Endodermal cell (in vitro differentiated cells): ENCODE results near the gene ANKS1B. TPM values are rescaled to one million over a fixed set of nuclear protein-coding genes. Genes with fewer than 3 reads are reported as not detected.

ENCODE experiments used
- DNase-seq: peaks from one replicate; pipeline ENCODE4 v3.0.0-alpha.2; 2017
- H3K27ac ChIP-seq: 2 replicates; pipeline ENCODE4 v1.5.1; 2013; ENCODE audit warnings: mild to moderate bottlenecking, low read depth, low read length, moderate library complexity
- H3K27me3 ChIP-seq: 2 replicates; pipeline ENCODE4 v1.6.1; 2013; ENCODE audit warnings: mild to moderate bottlenecking, low read length, moderate library complexity; ENCODE audit not compliant: insufficient read depth, control insufficient read depth, poor library complexity, severe bottlenecking
- H3K36me3 ChIP-seq: 2 replicates; pipeline ENCODE4 v1.7.0; 2013; ENCODE audit warnings: mild to moderate bottlenecking, low read length, moderate library complexity; ENCODE audit not compliant: control insufficient read depth, insufficient read depth
- H3K4me1 ChIP-seq: one replicate; pipeline ENCODE4 v1.7.0; 2013; ENCODE audit warnings: low read length; ENCODE audit not compliant: control insufficient read depth, insufficient read depth
- H3K4me3 ChIP-seq: 2 replicates; pipeline ENCODE4 v1.5.1; 2013; ENCODE audit warnings: mild to moderate bottlenecking, low read length, moderate library complexity
- H3K9ac ChIP-seq: 2 replicates; pipeline ENCODE4 v1.6.1; 2013; ENCODE audit warnings: mild to moderate bottlenecking, low read length, moderate library complexity; ENCODE audit not compliant: poor library complexity, severe bottlenecking; ENCODE audit errors: extremely low read depth
- H3K9me3 ChIP-seq: 2 replicates; pipeline ENCODE4 v1.6.1; 2013; ENCODE audit warnings: mild to moderate bottlenecking, low read length, moderate library complexity; ENCODE audit not compliant: control insufficient read depth
- H3K27ac Mint-ChIP-seq: 2 replicates; pipeline ENCODE4 v1.8.0; 2020; ENCODE audit warnings: mixed read lengths
- H3K27me3 Mint-ChIP-seq: 2 replicates; pipeline ENCODE4 v1.8.0; 2021; ENCODE audit warnings: mild to moderate bottlenecking, mixed read lengths; ENCODE audit not compliant: insufficient read depth
- H3K36me3 Mint-ChIP-seq: 2 replicates; pipeline ENCODE4 v1.8.0; 2020; ENCODE audit warnings: low read depth, mixed read lengths
- H3K4me1 Mint-ChIP-seq: 2 replicates; pipeline ENCODE4 v1.8.0; 2020; ENCODE audit warnings: mixed read lengths
- H3K4me3 Mint-ChIP-seq: 2 replicates; pipeline ENCODE4 v1.8.0; 2020; ENCODE audit warnings: mild to moderate bottlenecking, moderate library complexity, mixed read lengths
- H3K9me3 Mint-ChIP-seq: 2 replicates; pipeline ENCODE4 v1.8.0; 2020; ENCODE audit warnings: mild to moderate bottlenecking, mixed read lengths
- WGBS, 2 experiments: methylation state at CpG; one replicate each; pipeline versions ENCODE4 v1.1.5 to v1.1.7; 2013; ENCODE audit warnings: missing lambda C conversion rate in 2 of 2, mixed read lengths in 1 of 2; ENCODE audit not compliant: insufficient coverage in 1 of 2, insufficient read length in 1 of 2; 5-methylcytosine and 5-hydroxymethylcytosine counted together
- total RNA-seq, 2 donors: library from RNA; stranded (reverse); fragmentation: NEBNext Ultra II Directional in 1 of 2; extraction: Animal tissue kit (Norgen Biotek cat#: 25700) in 1 of 2; gene quantifications; 2 replicates in 1 of 2; 3 replicates in 1 of 2; pipeline ENCODE4 v1.2.1, GENCODE V29; 2021
- TF ChIP-seq, protein P1 (sequence below): fragments of 200-600 bp; sonication (generic); conservative IDR thresholded peaks from 2 replicates; pipeline ENCODE4 v1.5.0; 2021; ENCODE audit warnings: antibody characterized with exemption, mild to moderate bottlenecking

Gene ANKS1B
- total RNA-seq, 2 donors from 2014 or later = 28.5 to 65.8 TPM

GRCh38 chr12:98916106-98916505 is 1068.6 kb downstream of the ANKS1B start:
- no peaks in the 10 kb centered on the region for H3K9me3 ChIP-seq
- H3K36me3 ChIP-seq = no peaks in the 10 kb centered on the region
- Mint-ChIP-seq H3K4me1 (peaks cover 10% of the 10 kb centered on the region), H3K9me3 (no peaks in the 10 kb centered on the region), H3K27ac (no peak overlapping the region), H3K27me3 (no peaks in the 10 kb centered on the region), H3K36me3 (no peaks in the 10 kb centered on the region), H3K4me3 (no peak overlapping the region)
- H3K4me1 ChIP-seq = peaks cover 18% of the 10 kb centered on the region
- H3K4me3 ChIP-seq = no peak overlapping the region
- H3K27ac ChIP-seq = no peak overlapping the region
- H3K27me3 ChIP-seq = no peaks in the 10 kb centered on the region
- no peak overlapping the region for H3K9ac ChIP-seq
- DNase-seq = no peak
- WGBS, 2 experiments = 88 to 100% methylated on average over 3 to 5 of the region's 5 CpGs
- TF ChIP-seq, protein P1, sequence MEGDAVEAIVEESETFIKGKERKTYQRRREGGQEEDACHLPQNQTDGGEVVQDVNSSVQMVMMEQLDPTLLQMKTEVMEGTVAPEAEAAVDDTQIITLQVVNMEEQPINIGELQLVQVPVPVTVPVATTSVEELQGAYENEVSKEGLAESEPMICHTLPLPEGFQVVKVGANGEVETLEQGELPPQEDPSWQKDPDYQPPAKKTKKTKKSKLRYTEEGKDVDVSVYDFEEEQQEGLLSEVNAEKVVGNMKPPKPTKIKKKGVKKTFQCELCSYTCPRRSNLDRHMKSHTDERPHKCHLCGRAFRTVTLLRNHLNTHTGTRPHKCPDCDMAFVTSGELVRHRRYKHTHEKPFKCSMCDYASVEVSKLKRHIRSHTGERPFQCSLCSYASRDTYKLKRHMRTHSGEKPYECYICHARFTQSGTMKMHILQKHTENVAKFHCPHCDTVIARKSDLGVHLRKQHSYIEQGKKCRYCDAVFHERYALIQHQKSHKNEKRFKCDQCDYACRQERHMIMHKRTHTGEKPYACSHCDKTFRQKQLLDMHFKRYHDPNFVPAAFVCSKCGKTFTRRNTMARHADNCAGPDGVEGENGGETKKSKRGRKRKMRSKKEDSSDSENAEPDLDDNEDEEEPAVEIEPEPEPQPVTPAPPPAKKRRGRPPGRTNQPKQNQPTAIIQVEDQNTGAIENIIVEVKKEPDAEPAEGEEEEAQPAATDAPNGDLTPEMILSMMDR = no peak

- Mint-ChIP-seq H3K27me3 (no peaks in the 10 kb centered on the region), H3K9me3 (no peaks in the 10 kb centered on the region), H3K4me1 (peaks cover 17% of the 10 kb centered on the region), H3K27ac (no peak overlapping the region), H3K4me3 (no peak overlapping the region), H3K36me3 (no peaks in the 10 kb centered on the region)
- Histone ChIP-seq H3K9me3 (no peaks in the 10 kb centered on the region), H3K4me1 (peaks cover 18% of the 10 kb centered on the region), H3K4me3 (no peak overlapping the region), H3K27ac (no peak overlapping the region), H3K36me3 (no peaks in the 10 kb centered on the region), H3K9ac (no peak overlapping the region), H3K27me3 (no peaks in the 10 kb centered on the region)
- DNase-seq = no peak
- TF ChIP-seq, protein P1 = no peak
- 68 to 92% methylated on average over 2 to 4 of the region's 4 CpGs for WGBS, 2 experiments
Observed at GRCh38 chr12:98912401-98912974, 1072.2 kb downstream of the ANKS1B start.

DNA sequence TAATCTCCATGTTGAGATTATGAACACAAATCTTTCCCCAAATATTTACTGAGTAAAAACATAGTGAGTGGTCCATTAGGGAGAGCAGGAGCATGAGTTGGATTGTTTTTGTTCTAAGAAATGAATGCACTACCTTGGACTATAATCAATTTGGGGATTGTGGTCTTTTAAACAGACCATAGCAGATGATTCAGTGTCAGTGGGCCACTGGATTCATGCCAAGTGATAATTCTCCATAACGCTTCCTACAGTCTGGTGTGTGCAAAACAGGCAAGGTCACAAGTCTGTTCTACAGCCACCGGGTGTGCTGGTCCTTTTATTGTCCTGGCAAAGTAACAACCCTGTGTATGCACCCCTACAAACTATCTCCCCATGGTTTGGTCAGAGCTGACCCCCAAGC is 1073.3 kb downstream of the ANKS1B start:
- no peaks in the 10 kb centered on the region for H3K36me3 ChIP-seq
- H3K27ac ChIP-seq = no peak overlapping the region
- no peaks in the 10 kb centered on the region for H3K9me3 Mint-ChIP-seq
- no peaks in the 10 kb centered on the region for H3K27me3 Mint-ChIP-seq
- H3K27ac Mint-ChIP-seq = no peak overlapping the region
- no peaks in the 10 kb centered on the region for H3K27me3 ChIP-seq
- H3K4me1 ChIP-seq = peaks cover 13% of the 10 kb centered on the region
- H3K4me3 Mint-ChIP-seq = no peak overlapping the region
- no peaks in the 10 kb centered on the region for H3K9me3 ChIP-seq
- peaks cover 14% of the 10 kb centered on the region for H3K4me1 Mint-ChIP-seq
- H3K36me3 Mint-ChIP-seq = no peaks in the 10 kb centered on the region
- no peak for DNase-seq
- 88 to 94% methylated on average over 2 of the region's 2 CpGs for WGBS, 2 experiments
- no peak overlapping the region for H3K9ac ChIP-seq
- TF ChIP-seq, protein P1 = peak; percentile 11
- no peak overlapping the region for H3K4me3 ChIP-seq
